ENCODE data around the gene RGS6. TPM values are rescaled to one million over a fixed set of nuclear protein-coding genes. Genes with fewer than 3 reads are reported as not detected.

RGS6 gene
- total RNA-seq, 2 experiments from 2014 or later = not detected

Small RNAs within 50 kb of the gene (microRNA-seq; reads per million reads assigned to microRNA genes)
- gene MIR7843 (ENCODE audit: borderline replicate concordance) = not detected

Small RNAs within 50 kb of the gene (small RNA-seq; reads per million reads assigned to genes)
- gene MIR7843 = not detected
- gene RF00019 = not detected

Measured in OCI-LY7 (cell line).